GM12878 (cell line): Measurements from ENCODE around the gene ABCC5. TPM values are rescaled to one million over a fixed set of nuclear protein-coding genes. Genes with fewer than 3 reads are reported as not detected.

Source experiments
- ATAC-seq: fragments of 200-7000 bp; cut with Tn5 transposase; 3 replicates; pipeline ENCODE4 v1.9.1; 2020; ENCODE audit warnings: mild to moderate bottlenecking, moderate library complexity
- BruUV-seq: library from RNA; stranded (reverse); fragments of 400-500 nt; replicated peaks from 2 replicates; lab custom pipeline; 2021; lab: Mats Ljungman, UMichigan
- CTCF ChIA-PET: fragments of 300-600 bp; sonication (Branson Sonifier 250); formaldehyde crosslinking; extraction: SDS; loops from one replicate; lab custom pipeline; 2021; ENCODE audit warnings: inconsistent platforms; lab: Yijun Ruan, JAX
- POLR2A ChIA-PET: fragments of 350-600 bp; formaldehyde crosslinking; extraction: SDS; loops from one replicate; lab custom pipeline; 2021; ENCODE audit warnings: inconsistent platforms; lab: Charles Lee
- RAD21 ChIA-PET: fragments of 300-600 bp; sonication (Branson Sonifier 250); formaldehyde crosslinking; loops from one replicate; lab custom pipeline; 2023; ENCODE audit warnings: antibody characterized with exemption; ENCODE audit not compliant: unreplicated experiment; lab: Charles Lee
- SMC1A ChIA-PET: fragments of 300-600 bp; sonication (Branson Sonifier 250); formaldehyde crosslinking; loops from one replicate; lab custom pipeline; 2023; ENCODE audit not compliant: unreplicated experiment, uncharacterized antibody; lab: Charles Lee
- DNase-seq: peaks from one replicate; pipeline ENCODE4 v3.0.0-alpha.2; 2011; ENCODE audit warnings: low read depth, low spot score
- FAIRE-seq: peaks from 3 replicates; lab custom pipeline; 2011; peaks lifted over from hg19 to GRCh38; lab: Jason Lieb, UNC
- H2AFZ ChIP-seq: 2 replicates; pipeline ENCODE4 v1.6.0; 2011; ENCODE audit warnings: low read depth, low read length, control low read depth; ENCODE audit not compliant: control insufficient read depth
- H3K27ac ChIP-seq: 2 replicates; pipeline ENCODE4 v1.5.1; 2011; ENCODE audit warnings: control low read depth; ENCODE audit not compliant: control insufficient read depth, insufficient read depth
- H3K27me3 ChIP-seq, 2 experiments: replicated peaks in 1 of 2; 2 replicates each; pipeline versions ENCODE4 v1.6.0 to v1.6.1; 2011; ENCODE audit warnings: low read length in 1 of 2; ENCODE audit not compliant: control insufficient read depth in 2 of 2, insufficient read depth in 2 of 2
- H3K36me3 ChIP-seq, 2 experiments: 2 replicates each; pipeline ENCODE4 v1.5.1; 2011; ENCODE audit warnings: low read length in 1 of 2; ENCODE audit not compliant: control insufficient read depth in 2 of 2, insufficient read depth in 2 of 2
- H3K4me1 ChIP-seq: 2 replicates; pipeline ENCODE4 v1.6.1; 2011; ENCODE audit warnings: mild to moderate bottlenecking, low read length, moderate library complexity, mixed read lengths; ENCODE audit not compliant: control insufficient read depth, insufficient read depth
- H3K4me2 ChIP-seq: 2 replicates; pipeline ENCODE4 v1.6.0; 2011; ENCODE audit warnings: control low read depth; ENCODE audit not compliant: control insufficient read depth, insufficient read depth
- H3K4me3 ChIP-seq: fragments of 200-600 bp; sonication (generic); 2 replicates; pipeline ENCODE4 v1.5.1; 2016
- H3K79me2 ChIP-seq: 2 replicates; pipeline ENCODE4 v1.6.0; 2011; ENCODE audit warnings: low read length; ENCODE audit not compliant: control insufficient read depth, insufficient read depth
- H3K9ac ChIP-seq: 2 replicates; pipeline ENCODE4 v1.8.0; 2011; ENCODE audit warnings: low read length, control low read depth, mixed read lengths; ENCODE audit not compliant: control insufficient read depth, insufficient read depth
- H3K9me3 ChIP-seq: replicated peaks from 3 replicates; pipeline ENCODE4 v1.5.1; 2011; ENCODE audit warnings: mild to moderate bottlenecking, low read length; ENCODE audit not compliant: control insufficient read depth, insufficient read depth
- H4K20me1 ChIP-seq: 2 replicates; pipeline ENCODE4 v1.6.0; 2011; ENCODE audit not compliant: control insufficient read depth, insufficient read depth
- ASH2L ChIP-seq: fragments of 300-600, 200-600 bp; sonication (generic); IDR thresholded peaks from 2 replicates; pipeline ENCODE4 v1.6.1; 2017; ENCODE audit warnings: low read depth, mild to moderate bottlenecking, borderline replicate concordance
- ATF2 ChIP-seq: IDR thresholded peaks from 2 replicates; pipeline ENCODE4 v1.6.1; 2012; ENCODE audit warnings: low read length, inconsistent platforms
- CTCF ChIP-seq, 3 experiments: IDR thresholded peaks in 2 of 3; conservative IDR thresholded peaks in 1 of 3; 2 replicates each; pipeline ENCODE4 v1.5.1; 2011; ENCODE audit warnings: low read depth in 3 of 3, low read length in 3 of 3, mild to moderate bottlenecking in 3 of 3, control low read depth in 2 of 3, moderate library complexity in 2 of 3, inconsistent platforms in 1 of 3, mixed read lengths in 1 of 3; ENCODE audit not compliant: control insufficient read depth in 2 of 3, insufficient read depth in 1 of 3; ENCODE audit errors: extremely low read depth in 1 of 3
- E4F1 ChIP-seq: fragments of 450-650 bp; IDR thresholded peaks from 2 replicates; pipeline ENCODE4 v1.6.1; 2018; ENCODE audit warnings: borderline replicate concordance, mild to moderate bottlenecking; ENCODE audit not compliant: partially characterized antibody
- GATAD2B ChIP-seq: fragments of 450-650 bp; conservative IDR thresholded peaks from 2 replicates; pipeline ENCODE4 v1.6.1; 2017; ENCODE audit warnings: low read depth, mild to moderate bottlenecking, moderate library complexity
- IKZF2 ChIP-seq, 2 experiments: fragments of 450-650 bp; IDR thresholded peaks; 2 replicates each; pipeline ENCODE4 v1.6.1; 2017; ENCODE audit warnings: mild to moderate bottlenecking in 2 of 2, moderate library complexity in 2 of 2
- NBN ChIP-seq: fragments of 450-650 bp; IDR thresholded peaks from 2 replicates; pipeline ENCODE4 v1.6.1; 2016
- NFIC ChIP-seq: IDR thresholded peaks from 2 replicates; pipeline ENCODE4 v1.6.1; 2012; ENCODE audit warnings: low read depth, mild to moderate bottlenecking, inconsistent platforms, low read length, moderate library complexity
- RAD21 ChIP-seq: IDR thresholded peaks from 2 replicates; pipeline ENCODE4 v1.6.1; 2011; ENCODE audit warnings: mild to moderate bottlenecking, low read depth, low read length, moderate library complexity; ENCODE audit not compliant: insufficient read depth
- SIN3A ChIP-seq: IDR thresholded peaks from 2 replicates; pipeline ENCODE4 v1.6.1; 2012; ENCODE audit warnings: low read depth, low read length, improper control_type of control experiment
- SP1 ChIP-seq: IDR thresholded peaks from one replicate; pipeline ENCODE4 v1.6.1; 2011; ENCODE audit warnings: low read depth, low read length
- STAT3 ChIP-seq: IDR thresholded peaks from 2 replicates; pipeline ENCODE4 v1.6.1; 2011; ENCODE audit warnings: low read depth, low read length, improper control_type of control experiment
- TCF12 ChIP-seq: IDR thresholded peaks from 2 replicates; pipeline ENCODE4 v1.6.1; 2011; ENCODE audit warnings: low read depth, mild to moderate bottlenecking, low read length
- WRNIP1 ChIP-seq: IDR thresholded peaks from 2 replicates; pipeline ENCODE4 v1.6.1; 2011; ENCODE audit warnings: low read depth, low read length, improper control_type of control experiment, borderline replicate concordance
- WGBS: methylation state at CpG from one replicate; pipeline ENCODE4 v1.1.6; 2016; ENCODE audit warnings: low lambda C conversion rate; ENCODE audit not compliant: insufficient replicate concordance, insufficient coverage; ENCODE audit errors: missing lambda C conversion rate; 5-methylcytosine and 5-hydroxymethylcytosine counted together
- in situ Hi-C: fragments of 300-500 bp; cut with MboI; formaldehyde crosslinking; loops from 9 replicates; pipeline ENCODE4 v1.14.3; 2018; ENCODE audit warnings: mixed read lengths
- intact Hi-C: fragments of 100-400 bp; cut with micrococcal nuclease; formaldehyde crosslinking; loops from one replicate; pipeline ENCODE4 v1.14.2; 2022; ENCODE audit not compliant: unreplicated experiment
- polyA plus RNA-seq, 11 experiments: library from polyadenylated mRNA; depleted of rRNA in 4 of 11; unstranded in 6 of 11; stranded (reverse) in 5 of 11; fragments of >200 nt; fragmentation: Nextera tagmentation in 4 of 11; fragmentation: Illumina TruSeq in 1 of 11; extraction: Ambion mirVana in 4 of 11; extraction: Trizol in 1 of 11; gene quantifications; 1 replicate in 1 of 11; 2 replicates in 10 of 11; pipeline versions ENCODE4 v1.2.1 to v1.2.3, GENCODE V29; 2011 to 2016; ENCODE audit warnings: inconsistent platforms in 2 of 11, missing spikeins in 2 of 11, low read depth in 1 of 11
- total RNA-seq, 4 experiments: library from RNA; depleted of rRNA in 3 of 4; stranded (reverse); fragments of >200 nt in 3 of 4; fragmentation: Illumina TruSeq in 1 of 4; extraction: Trizol in 1 of 4; gene quantifications; 2 replicates each; pipeline versions ENCODE4 v1.2.1 to v1.2.3, GENCODE V29; 2013 to 2021

Gene ABCC5
- total and polyA plus RNA-seq, 10 of the 15 experiments (the other 5 are each of a cell fraction or from before 2014, with no cell fraction given) = 6.0 to 17.8 (median 9.7) TPM

GRCh38 chr3:183924956-183925355 is 92.7 kb downstream of the ABCC5 start:
- in situ Hi-C loops = no loop called here
- intact Hi-C loops = no loop called here
- Histone ChIP-seq H3K4me1 (no peaks in the 10 kb centered on the region), H4K20me1 (no peaks in the 10 kb centered on the region), H3K9me3 (no peaks in the 10 kb centered on the region), H3K4me3 (no peak overlapping the region), H3K79me2 (no peaks in the 10 kb centered on the region), H2AFZ (no peak overlapping the region), H3K36me3 (no peaks in the 10 kb centered on the region; a peak in 1 of 4 replicates), H3K9ac (no peak overlapping the region), H3K27me3 (no peaks in the 10 kb centered on the region), H3K4me2 (no peak overlapping the region), H3K27ac (no peak overlapping the region)
- DNase-seq (no peak), FAIRE-seq (no peak), ATAC-seq (no peak)
- TF ChIP-seq TCF12 = no peak
- no peak for TF ChIP-seq ASH2L
- no peak for TF ChIP-seq GATAD2B
- no peak for TF ChIP-seq RAD21
- TF ChIP-seq SIN3A = no peak
- no peak for TF ChIP-seq SP1
- no peak for TF ChIP-seq E4F1
- no peak for TF ChIP-seq WRNIP1
- TF ChIP-seq NFIC = no peak
- no peak for TF ChIP-seq STAT3
- no peak for TF ChIP-seq ATF2
- TF ChIP-seq CTCF (IDR thresholded peaks at IDR 0.05 in 2 of 3, conservative IDR thresholded peaks at IDR 0.05 in 1 of 3; ENCODE audit: control insufficient read depth in 2 of 3, extremely low read depth in 1 of 3, insufficient read depth in 1 of 3, low read depth in 3 of 3, low read length in 3 of 3) = no peak
- no peak for TF ChIP-seq NBN
- no peak for TF ChIP-seq IKZF2 (IDR thresholded peaks at IDR 0.05)
- 96% methylated on average over 7 of the region's 7 CpGs for WGBS
- POLR2A ChIA-PET = no interaction called here
- SMC1A ChIA-PET = no interaction called here
- BruUV-seq = no TSS peak
- RAD21 ChIA-PET = no interaction called here
- CTCF ChIA-PET = interaction anchor here (1.8 kb wide), 1 partner anchor 93 kb away, joined by 7 read pairs; the partner anchor contains the start of gene ABCC5
